Measurements from ENCODE around the gene TPRG1L.

- TF ChIP-seq CTCF (IDR thresholded peaks at IDR 0.05), result no peak
- no peak for TF ChIP-seq POLR2A (IDR thresholded peaks at IDR 0.05)
These were observed 19.5 kb downstream of the TPRG1L start for GRCh38 chr1:3644273-3644672.

Data from body of pancreas (tissue), 4 donors.